ENCODE data around the gene ENTREP1.

ENTREP1 gene

GRCh38 chr9:69325409-69326212, 596 bp downstream of the ENTREP1 start:
- no peaks in the 10 kb centered on the region for H3K27me3 ChIP-seq (ENCODE audit: low read length)
- no peak overlapping the region for H3K27ac ChIP-seq (ENCODE audit: low read depth, low read length)
- H3K9ac ChIP-seq (ENCODE audit: low read length) = no peak overlapping the region
- H3K9me3 ChIP-seq (ENCODE audit: insufficient read depth, low read length) = no peaks in the 10 kb centered on the region
- H3K9me2 ChIP-seq (replicated peaks; ENCODE audit: insufficient read depth, low read length) = no peaks in the 10 kb centered on the region
- TF ChIP-seq EZH2phosphoT487 (conservative IDR thresholded peaks at IDR 0.05; ENCODE audit: low read length) = no peak
- TF ChIP-seq CTCF (IDR thresholded peaks at IDR 0.05; ENCODE audit: insufficient read depth, low read length, poor library complexity, severe bottlenecking) = no peak
- H4K20me1 ChIP-seq (ENCODE audit: low read depth, low read length) = no peaks in the 10 kb centered on the region
- no peak overlapping the region for H2AFZ ChIP-seq (ENCODE audit: low read depth, low read length, severe bottlenecking)
- H3K4me3 ChIP-seq (ENCODE audit: insufficient read depth, low read length, poor library complexity, severe bottlenecking) = no peak overlapping the region
- no peaks in the 10 kb centered on the region for H3K79me2 ChIP-seq (ENCODE audit: insufficient read depth, low read length)
- H3K4me2 ChIP-seq (ENCODE audit: low read depth, low read length, poor library complexity, severe bottlenecking) = no peak overlapping the region
- no peaks in the 10 kb centered on the region for H3K36me3 ChIP-seq (ENCODE audit: low read length)
- H3F3A ChIP-seq (ENCODE audit: insufficient read depth) = no peaks in the 10 kb centered on the region

- Histone ChIP-seq H3K9me2 (replicated peaks; ENCODE audit: insufficient read depth, low read length) (no peaks in the 10 kb centered on the region), H3F3A (ENCODE audit: insufficient read depth) (no peaks in the 10 kb centered on the region), H3K9me3 (ENCODE audit: insufficient read depth, low read length) (no peaks in the 10 kb centered on the region), H2AFZ (ENCODE audit: low read depth, low read length, severe bottlenecking) (no peak overlapping the region), H3K79me2 (ENCODE audit: insufficient read depth, low read length) (no peaks in the 10 kb centered on the region), H3K4me3 (ENCODE audit: insufficient read depth, low read length, poor library complexity, severe bottlenecking) (no peak overlapping the region), H3K27me3 (ENCODE audit: low read length) (no peaks in the 10 kb centered on the region), H3K9ac (ENCODE audit: low read length) (no peak overlapping the region), H4K20me1 (ENCODE audit: low read depth, low read length) (no peaks in the 10 kb centered on the region), H3K27ac (ENCODE audit: low read depth, low read length) (no peak overlapping the region), H3K36me3 (ENCODE audit: low read length) (no peaks in the 10 kb centered on the region), H3K4me2 (ENCODE audit: low read depth, low read length, poor library complexity, severe bottlenecking) (no peak overlapping the region)
- no peak for TF ChIP-seq EZH2phosphoT487 (conservative IDR thresholded peaks at IDR 0.05; ENCODE audit: low read length)
- no peak for TF ChIP-seq CTCF (IDR thresholded peaks at IDR 0.05; ENCODE audit: insufficient read depth, low read length, poor library complexity, severe bottlenecking)
Measured at GRCh38 chr9:69326261-69326660, 1.2 kb downstream of the ENTREP1 start.

DNA sequence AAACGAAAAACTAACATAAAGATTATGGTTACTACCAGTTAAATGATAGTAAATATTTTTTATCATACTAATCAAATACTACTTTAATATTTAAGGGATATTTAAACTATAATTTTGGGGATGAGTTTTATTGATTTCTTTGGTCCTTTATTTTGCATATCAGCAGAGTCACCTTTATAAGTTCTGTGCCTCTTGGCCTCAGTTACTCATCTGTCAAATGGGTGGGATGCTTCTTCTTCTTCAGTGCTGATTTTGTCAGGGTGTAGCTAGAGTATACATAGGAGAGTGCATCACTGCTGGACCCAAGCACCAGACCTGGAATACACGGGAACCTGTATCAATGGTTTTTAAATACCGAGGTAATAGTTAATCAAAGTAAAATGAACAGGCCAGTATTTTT, 5.6 kb downstream of the ENTREP1 start:
- Histone ChIP-seq H3K27ac (ENCODE audit: low read depth, low read length) (no peak overlapping the region), H3K9me2 (replicated peaks; ENCODE audit: insufficient read depth, low read length) (no peaks in the 10 kb centered on the region), H2AFZ (ENCODE audit: low read depth, low read length, severe bottlenecking) (no peak overlapping the region), H3K27me3 (ENCODE audit: low read length) (no peaks in the 10 kb centered on the region), H3K36me3 (ENCODE audit: low read length) (no peaks in the 10 kb centered on the region), H4K20me1 (ENCODE audit: low read depth, low read length) (no peaks in the 10 kb centered on the region), H3F3A (ENCODE audit: insufficient read depth) (no peaks in the 10 kb centered on the region), H3K9ac (ENCODE audit: low read length) (no peak overlapping the region), H3K4me2 (ENCODE audit: low read depth, low read length, poor library complexity, severe bottlenecking) (no peak overlapping the region), H3K79me2 (ENCODE audit: insufficient read depth, low read length) (no peaks in the 10 kb centered on the region), H3K9me3 (ENCODE audit: insufficient read depth, low read length) (no peaks in the 10 kb centered on the region), H3K4me3 (ENCODE audit: insufficient read depth, low read length, poor library complexity, severe bottlenecking) (no peak overlapping the region)
- no peak for TF ChIP-seq CTCF (IDR thresholded peaks at IDR 0.05; ENCODE audit: insufficient read depth, low read length, poor library complexity, severe bottlenecking)
- no peak for TF ChIP-seq EZH2phosphoT487 (conservative IDR thresholded peaks at IDR 0.05; ENCODE audit: low read length)
